Activated T-helper 1 cell treated with anti-CD3 and anti-CD28 coated beads, Interleukin-2, amount 50 U/mL, for 16 hours (primary cell): ENCODE results near the gene TBK1.

Experiments
- DNase-seq, 2 donors: peaks; one replicate each; pipeline ENCODE4 v3.0.0-alpha.2; 2020; ENCODE audit warnings: low read depth in 1 of 2, low spot score in 1 of 2

TBK1 gene

DNA sequence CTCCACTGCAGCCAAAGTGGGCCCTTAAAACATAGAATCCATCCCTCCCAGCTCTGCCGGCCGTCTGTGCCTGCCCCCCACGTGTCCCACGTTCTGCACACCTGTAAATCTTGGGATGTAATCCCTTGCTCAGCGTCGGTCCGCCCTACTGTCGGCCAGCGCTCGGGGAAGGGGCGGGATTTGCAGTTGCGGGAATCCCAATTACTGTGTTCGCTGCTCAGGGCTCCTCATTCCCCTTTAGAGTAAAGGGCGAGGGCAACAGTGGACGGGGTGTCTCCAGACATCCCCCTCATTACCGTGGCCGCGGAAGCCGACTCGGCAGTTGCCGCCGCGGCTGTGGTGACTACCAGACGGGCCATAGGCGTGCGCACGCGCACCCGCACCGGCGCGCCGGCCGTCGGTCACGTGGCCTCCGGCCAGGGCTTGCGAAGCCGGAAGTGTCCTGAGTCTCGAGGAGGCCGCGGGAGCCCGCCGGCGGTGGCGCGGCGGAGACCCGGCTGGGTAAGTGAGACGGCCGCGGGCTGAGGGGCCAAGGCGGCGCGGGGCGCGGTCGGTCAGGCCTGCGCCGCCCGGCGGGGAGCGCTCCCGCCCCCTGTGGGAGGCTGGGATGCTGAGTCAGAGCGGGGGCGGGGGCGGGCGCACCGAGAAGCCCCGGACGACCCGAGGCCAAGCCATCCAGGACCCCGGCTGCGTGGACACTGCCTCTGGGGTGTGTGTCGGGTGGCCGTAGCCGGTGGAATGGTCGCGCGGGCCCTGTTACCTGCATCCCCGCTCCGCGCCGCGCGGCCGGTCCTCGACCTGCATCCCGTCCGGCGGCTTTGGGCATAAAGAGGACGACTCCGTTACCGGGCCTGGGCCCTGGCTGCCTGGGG is at the start of gene TBK1:
TBK1 (plus strand) TSS at position 434 of the 872 bp plus-strand sequence. CDS start 3,751 bp downstream, outside the sequence.
- DNase-seq: peak; percentile 23 to 53

- DNase-seq: no peak
Observed at GRCh38 chr12:64402181-64402580, 49.7 kb upstream of the TBK1 start.

- DNase-seq: peak; percentile 80 to 92
Observed at GRCh38 chr12:64403707-64404469, 48.0 kb upstream of the TBK1 start, which contains the start of gene XPOT. Gene XPOT, plus strand, starts transcription at chr12:64404392. Its CDS starts 5,644 bp downstream, at chr12:64410036.

DNA sequence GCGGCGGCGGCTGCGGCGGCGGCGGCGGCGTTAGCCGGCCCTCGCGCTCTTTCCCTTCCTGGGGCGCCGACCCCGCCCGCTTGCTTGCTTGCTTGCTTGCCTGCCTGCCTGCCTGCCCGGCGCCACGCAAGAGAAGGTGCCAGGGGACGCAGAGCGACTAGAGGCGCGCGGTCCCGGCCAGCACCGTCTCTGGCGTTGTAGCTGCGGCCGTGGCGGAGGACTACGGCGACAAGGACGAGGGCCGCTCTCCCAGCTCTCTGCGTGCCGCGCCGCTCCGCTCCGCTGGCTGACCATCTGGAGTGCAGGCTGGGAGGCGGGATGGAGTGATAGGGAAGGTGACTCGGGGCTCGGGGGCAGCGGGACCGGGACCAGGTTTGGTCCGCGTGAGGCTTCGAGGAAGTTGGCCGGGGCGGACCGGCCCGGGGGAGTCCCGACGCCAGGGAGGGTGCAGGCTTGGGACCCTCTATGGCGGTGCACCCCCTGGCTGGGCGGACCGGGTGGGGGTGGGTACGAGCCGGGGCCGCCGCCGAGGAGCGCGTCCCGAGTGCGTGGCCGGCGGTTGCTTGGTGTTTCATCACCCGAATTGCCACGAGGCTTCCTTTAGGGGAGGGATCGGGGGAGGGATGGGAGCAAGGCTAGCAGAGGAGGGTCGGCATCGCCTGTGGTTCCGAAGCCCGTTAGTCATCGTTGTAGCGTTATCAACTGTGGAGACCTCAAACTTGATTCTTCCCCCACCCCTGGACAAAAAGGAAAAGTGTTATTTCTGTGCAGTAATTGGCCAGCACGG is 47.3 kb upstream of the TBK1 start:
- peak; percentile 6 to 62 for DNase-seq

DNA sequence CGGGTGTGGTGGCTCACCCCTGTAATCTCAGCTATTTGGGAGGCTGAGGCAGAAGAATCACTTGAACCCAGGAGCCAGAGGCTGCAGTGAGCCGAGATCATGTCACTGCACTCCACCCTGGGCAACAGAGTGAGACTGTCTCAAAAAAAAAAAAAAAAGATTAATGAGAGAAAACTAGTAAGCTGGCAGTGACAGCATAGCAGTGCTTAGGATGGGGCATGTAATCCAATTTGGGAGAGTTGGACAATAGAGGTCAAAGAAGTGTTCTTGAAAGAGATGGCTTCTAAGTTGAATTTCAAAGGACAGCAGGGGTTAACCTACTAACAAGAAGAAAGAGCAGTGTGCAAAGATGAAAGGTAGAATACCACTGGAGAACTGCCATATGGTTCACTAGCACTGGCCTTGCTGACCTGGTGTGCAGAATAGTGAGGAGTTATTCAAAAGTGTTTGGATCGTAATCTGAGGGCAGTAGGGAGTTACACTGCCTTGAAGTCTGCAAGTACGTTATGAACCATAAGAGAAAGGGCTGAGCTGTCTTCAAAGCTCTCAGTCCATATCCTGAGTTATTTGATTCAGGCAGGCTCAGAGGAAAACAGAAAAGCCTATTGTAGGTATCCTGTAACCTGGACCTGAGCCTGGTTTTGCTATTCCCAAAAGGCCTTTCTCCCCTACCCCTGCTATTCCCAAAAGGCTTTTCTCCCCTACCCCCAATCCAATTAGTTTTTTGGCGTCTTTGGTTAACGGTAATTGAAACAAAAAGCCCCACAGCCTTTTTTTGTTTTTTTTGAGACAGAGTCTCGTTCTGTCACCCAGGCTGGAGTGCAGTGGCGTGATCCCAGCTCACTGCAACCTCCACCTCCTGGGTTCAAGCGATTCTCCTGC is 44.3 kb upstream of the TBK1 start:
- no peak for DNase-seq

DNA sequence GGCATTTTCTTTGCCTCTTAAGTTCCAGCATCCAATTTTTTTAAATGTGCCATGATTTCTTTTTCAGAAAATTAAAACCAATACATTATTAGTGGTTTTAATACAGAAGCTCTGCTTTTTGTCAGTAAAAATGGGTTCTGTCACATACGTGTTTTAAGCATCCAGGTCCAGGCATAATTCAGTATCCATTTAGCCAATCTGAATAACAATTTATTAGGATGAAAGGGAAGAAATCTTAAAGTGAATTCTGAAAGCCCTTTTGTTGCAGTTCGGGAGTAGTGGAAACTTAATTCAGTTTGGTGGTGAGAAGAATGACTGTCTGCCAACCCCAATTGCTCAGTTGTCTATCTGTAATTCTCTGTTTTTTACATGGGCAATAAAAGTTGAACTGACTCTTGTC is 40.5 kb upstream of the TBK1 start:
- DNase-seq: no peak

GRCh38 chr12:64412459-64412858 is 39.5 kb upstream of the TBK1 start:
- no peak for DNase-seq

DNA sequence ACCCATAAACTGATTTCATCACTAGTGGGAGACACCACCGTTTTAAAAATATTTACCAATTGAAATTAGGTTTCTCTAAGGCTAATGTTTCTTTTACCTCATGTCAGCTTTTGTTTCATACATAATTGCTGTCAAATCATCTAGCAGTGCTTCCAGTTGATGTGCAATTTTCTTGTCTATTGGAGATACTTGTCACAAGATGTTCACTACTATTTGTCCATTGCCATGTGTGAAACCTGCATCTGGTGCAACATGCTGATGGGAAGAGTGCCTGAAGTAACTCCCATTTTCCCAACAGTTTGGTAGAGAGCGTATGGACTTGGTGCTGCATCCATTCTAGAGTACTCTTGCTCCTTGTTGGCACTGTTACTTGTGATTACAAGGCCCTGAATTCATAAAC is 38.0 kb upstream of the TBK1 start:
- no peak for DNase-seq

- DNase-seq: no peak
Observed at GRCh38 chr12:64418209-64418608, 33.7 kb upstream of the TBK1 start.

- no peak for DNase-seq
Observed at GRCh38 chr12:64419696-64420095, 32.2 kb upstream of the TBK1 start.

- no peak for DNase-seq
Observed at GRCh38 chr12:64427988-64428387, 23.9 kb upstream of the TBK1 start.

DNA sequence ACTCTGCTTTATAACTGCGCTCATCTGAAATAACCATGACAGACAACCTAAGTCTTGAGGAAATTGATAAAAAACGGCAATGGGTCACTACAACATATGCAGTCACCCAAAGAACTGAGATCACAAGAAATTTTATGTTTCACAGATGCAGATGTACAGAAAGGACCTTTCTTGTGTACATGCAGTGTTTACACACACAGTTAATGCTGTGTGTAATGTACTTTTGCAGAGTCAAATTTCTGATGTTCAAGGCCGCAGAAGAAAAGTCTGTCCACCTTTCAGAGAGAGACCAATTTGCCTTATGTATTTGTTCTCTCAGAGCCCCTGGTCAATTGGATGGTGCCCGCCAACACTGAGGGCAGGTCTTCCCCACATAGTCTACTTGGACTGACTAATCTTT is 23.0 kb upstream of the TBK1 start:
- no peak for DNase-seq

- DNase-seq: no peak
Observed at GRCh38 chr12:64430886-64431285, 21.0 kb upstream of the TBK1 start.

DNA sequence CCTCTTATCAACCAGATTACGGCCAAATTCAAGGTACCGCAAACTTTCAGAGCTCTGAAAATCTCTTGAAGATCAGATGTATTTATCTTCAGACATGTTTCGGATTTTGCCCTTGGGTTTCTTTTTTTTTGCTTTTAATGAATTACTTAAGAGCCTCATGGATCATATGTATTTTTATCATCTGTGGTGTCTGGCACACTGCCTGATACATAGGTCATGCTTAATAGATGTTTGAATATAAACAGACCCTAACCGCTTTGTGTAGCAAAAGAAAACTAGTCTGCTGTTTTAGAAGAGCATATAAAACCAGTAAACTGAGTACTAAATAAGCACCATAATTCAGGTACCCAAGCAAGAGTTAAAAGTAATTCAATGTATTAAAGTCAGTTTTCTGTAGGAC is 20.1 kb upstream of the TBK1 start:
- no peak for DNase-seq

GRCh38 chr12:64433915-64434314 is 18.0 kb upstream of the TBK1 start:
- no peak for DNase-seq

DNA sequence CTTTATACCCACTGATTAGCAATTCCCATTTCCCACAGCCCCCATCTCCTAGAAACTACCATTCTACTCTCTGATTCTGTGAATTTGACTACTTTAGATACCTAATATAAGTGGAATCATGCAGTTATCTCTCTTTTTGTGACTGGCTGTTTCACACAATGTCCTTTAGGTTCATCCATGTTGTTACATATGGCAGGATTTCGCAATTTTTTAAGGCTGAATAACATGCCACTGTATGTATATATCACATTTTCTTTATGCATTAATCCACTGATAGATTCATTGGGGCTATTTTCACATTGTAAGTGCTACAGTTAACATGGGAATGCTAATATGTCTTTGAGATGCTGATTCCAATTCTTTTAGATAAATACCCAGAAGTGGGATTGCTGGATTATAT is 11.8 kb upstream of the TBK1 start:
- no peak for DNase-seq

GRCh38 chr12:64445490-64445889 is 6.4 kb upstream of the TBK1 start:
- no peak for DNase-seq

DNA sequence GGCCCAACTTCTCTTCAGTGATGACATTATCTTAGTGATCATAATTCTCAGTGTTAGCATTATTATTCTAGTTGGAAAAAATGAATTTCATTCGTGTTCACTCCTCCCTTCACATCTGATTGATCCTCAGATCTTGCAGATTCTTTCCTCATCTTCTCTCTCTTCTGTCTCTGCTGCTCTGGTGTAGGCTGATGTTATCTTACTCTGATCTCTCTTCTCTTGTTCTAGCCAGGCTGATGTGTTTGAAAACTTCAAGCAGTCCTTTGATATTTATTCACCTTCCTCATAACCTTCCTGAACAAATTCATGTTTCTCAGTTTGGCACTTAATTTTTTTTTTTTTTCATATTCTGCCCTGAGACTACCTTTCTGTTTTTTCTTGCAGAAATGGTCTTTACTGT is 5.6 kb upstream of the TBK1 start:
- no peak for DNase-seq

- DNase-seq: no peak
Observed at GRCh38 chr12:64450057-64450640, 1.8 kb upstream of the TBK1 start.
